Measurements from ENCODE around the gene SLC22A17. TPM values are rescaled to one million over a fixed set of nuclear protein-coding genes. Genes with fewer than 3 reads are reported as not detected.

The SLC22A17 gene
- total and polyA plus RNA-seq, 2 of the 4 experiments (the other 2 are of a cell fraction), result 6.6 to 36.0 TPM

GRCh38 chr14:23320584-23321571 lies 31.8 kb downstream of the SLC22A17 start, which contains the start of gene PABPN1:
PABPN1 (plus strand) TSS chr14:23321457; CDS start chr14:23321470, 13 bp downstream.
- Histone ChIP-seq H2BK5ac (ENCODE audit: low read depth, low read length, poor library complexity, severe bottlenecking) (peak within 1 kb of the TSS; percentile 91), H4K91ac (ENCODE audit: insufficient read depth, low read depth, low read length) (peak within 1 kb of the TSS; percentile 87), H2AK9ac (replicated peaks; ENCODE audit: low read depth, low read length, poor library complexity) (peak within 1 kb of the TSS; percentile 98), H4K8ac (ENCODE audit: low read depth in 2 of 2, low read length in 2 of 2) (peak within 1 kb of the TSS; percentile 95 to 97), H2AK5ac (ENCODE audit: low read depth, low read length) (peak within 1 kb of the TSS; percentile 96), H4K5ac (ENCODE audit: low read depth, low read length) (peak within 1 kb of the TSS; percentile 99), H3K4ac (ENCODE audit: low read depth, low read length) (peak within 1 kb of the TSS; percentile 93), H3K9ac (ENCODE audit: low read depth, low read length) (peak within 1 kb of the TSS; percentile 98), H3K4me1 (ENCODE audit: control insufficient read depth, insufficient read depth, low read length) (peaks cover 6% of the 10 kb centered on the region; the same call in 1 of the 2 replicates), H3K79me1 (ENCODE audit: low read depth in 1 of 2, low read length in 2 of 2) (peaks cover 27 to 50% of the 10 kb centered on the region in 2 experiments), H3K23ac (ENCODE audit: low read depth, low read length) (peak within 1 kb of the TSS; percentile 98), H3K9me1 (ENCODE audit: insufficient read depth, low read length) (no peaks in the 10 kb centered on the region), H2BK15ac (ENCODE audit: low read depth, low read length) (no peak within 1 kb of the TSS), H3K27ac (ENCODE audit: insufficient read depth, low read length) (peak within 1 kb of the TSS; percentile 88), H3K56ac (ENCODE audit: extremely low read depth, insufficient read depth, low read length) (peak within 1 kb of the TSS; percentile 91), H3K4me3 (ENCODE audit: insufficient read depth, low read depth, low read length) (peak within 1 kb of the TSS; percentile 99), H3K14ac (replicated peaks; ENCODE audit: low read depth, low read length) (peak within 1 kb of the TSS; percentile 98), H2AFZ (replicated peaks; ENCODE audit: low read length, poor library complexity) (peak within 1 kb of the TSS; percentile 90), H4K20me1 (ENCODE audit: insufficient read depth, low read length) (peaks cover 16% of the 10 kb centered on the region; the same call in 1 of the 2 replicates), H3K27me3 (ENCODE audit: control insufficient read depth, insufficient read depth, low read length) (no peaks in the 10 kb centered on the region), H3K36me3 (ENCODE audit: control insufficient read depth, insufficient read depth, low read length) (peaks cover 29% of the 10 kb centered on the region), H3K18ac (ENCODE audit: low read depth, low read length) (peak within 1 kb of the TSS; percentile 55), H2BK20ac (ENCODE audit: low read depth, low read length) (no peak within 1 kb of the TSS), H3K9me3 (ENCODE audit: control insufficient read depth, insufficient read depth, low read length) (no peaks in the 10 kb centered on the region), H2BK120ac (ENCODE audit: low read depth, low read length) (no peak within 1 kb of the TSS), H3K4me2 (ENCODE audit: low read depth, low read length) (peak within 1 kb of the TSS; percentile 84)
- BruUV-seq (replicated peaks), result no TSS peak
- WGBS, 2 experiments (ENCODE audit: extremely low coverage in 2 of 2, insufficient read length in 1 of 2), result 2% methylated on average over 20 of the region's 63 CpGs; no CpG with 5 or more reads in 1 of the 2 experiments
- ChIA-PET POLR2A (ENCODE audit: unreplicated experiment) (interaction anchor here (0.6 to 1.3 kb wide), 4 partner anchors 9 to 45 kb away, joined by 3 to 9 read pairs (median 3); partner anchors contain the start of gene BCL2L2), CTCF (interaction anchor here (1.0 to 1.9 kb wide), 3 partner anchors 20 to 59 kb away, joined by 4 to 7 read pairs (median 5); no protein-coding TSS in a partner anchor)
- TF ChIP-seq BHLHE40 (IDR thresholded peaks at IDR 0.05; ENCODE audit: low read depth, low read length) (0 out of 2 replicates have a peak, but pooled peaks have one; percentile 12), CTCF (conservative IDR thresholded peaks at IDR 0.05; ENCODE audit: low read depth, low read length) (no peak), FOS (IDR thresholded peaks at IDR 0.05; ENCODE audit: low read depth, low read length) (peak; percentile 85; the same call in 1 of the 2 replicates), CEBPB (IDR thresholded peaks at IDR 0.05; ENCODE audit: low read depth, low read length) (peak; percentile 34), POLR2A (IDR thresholded peaks at IDR 0.05; ENCODE audit: low read depth, low read length) (no peak)
- TF ChIP-seq, protein P1, sequence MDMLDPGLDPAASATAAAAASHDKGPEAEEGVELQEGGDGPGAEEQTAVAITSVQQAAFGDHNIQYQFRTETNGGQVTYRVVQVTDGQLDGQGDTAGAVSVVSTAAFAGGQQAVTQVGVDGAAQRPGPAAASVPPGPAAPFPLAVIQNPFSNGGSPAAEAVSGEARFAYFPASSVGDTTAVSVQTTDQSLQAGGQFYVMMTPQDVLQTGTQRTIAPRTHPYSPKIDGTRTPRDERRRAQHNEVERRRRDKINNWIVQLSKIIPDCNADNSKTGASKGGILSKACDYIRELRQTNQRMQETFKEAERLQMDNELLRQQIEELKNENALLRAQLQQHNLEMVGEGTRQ (IDR thresholded peaks at IDR 0.05; ENCODE audit: low read depth, low read length), result peak; percentile 90
- TF ChIP-seq, protein P2, sequence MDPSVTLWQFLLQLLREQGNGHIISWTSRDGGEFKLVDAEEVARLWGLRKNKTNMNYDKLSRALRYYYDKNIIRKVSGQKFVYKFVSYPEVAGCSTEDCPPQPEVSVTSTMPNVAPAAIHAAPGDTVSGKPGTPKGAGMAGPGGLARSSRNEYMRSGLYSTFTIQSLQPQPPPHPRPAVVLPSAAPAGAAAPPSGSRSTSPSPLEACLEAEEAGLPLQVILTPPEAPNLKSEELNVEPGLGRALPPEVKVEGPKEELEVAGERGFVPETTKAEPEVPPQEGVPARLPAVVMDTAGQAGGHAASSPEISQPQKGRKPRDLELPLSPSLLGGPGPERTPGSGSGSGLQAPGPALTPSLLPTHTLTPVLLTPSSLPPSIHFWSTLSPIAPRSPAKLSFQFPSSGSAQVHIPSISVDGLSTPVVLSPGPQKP (IDR thresholded peaks at IDR 0.05; ENCODE audit: borderline replicate concordance, low read depth, low read length), result no peak
- intact Hi-C loops (cut with micrococcal nuclease) (loop anchor here (1.0 kb wide), 1 partner anchor 35 kb away; the partner anchor contains the start of gene HOMEZ), in situ Hi-C loops (cut with MboI; ENCODE audit: low sequenced_read_pairs) (loop anchor here (10.0 to 25.0 kb wide), 5 partner anchors 54 to 1116 kb away; partner anchors contain the start of genes CBLN3, CMTM5, EMC9 and FITM1), dilution Hi-C loops (cut with HindIII; ENCODE audit: low sequenced_read_pairs, unreplicated experiment) (no loop called here)
- DNase-seq (peak; percentile 100), ATAC-seq (ENCODE audit: low read depth) (peak; percentile 90)
